NCI-H2107 (cell line): ENCODE measurements around the gene ZNG1A.
"Not testable (repeated sequence)": the region's sequence is repeated elsewhere in the genome, so short reads cannot be mapped to it uniquely, and the experiment has no call there.

Experiments
- DNase-seq: peaks from one replicate; lab custom pipeline; 2025; lab: John Stamatoyannopoulos, UW

Gene ZNG1A

GRCh38 chr9:178970-179383 is at the start of gene ZNG1A:
Gene ZNG1A (minus strand): TSS chr9:179056. CDS start chr9:178969, 87 bp downstream.
- peak; percentile 40 for DNase-seq

GRCh38 chr9:227860-228259 is 49.0 kb upstream of the ZNG1A start:
- no peak for DNase-seq

GRCh38 chr9:224582-225520 is 46.0 kb upstream of the ZNG1A start:
- DNase-seq: no peak

- DNase-seq: no peak
These were observed 45.2 kb upstream of the ZNG1A start for GRCh38 chr9:224026-224425.

- DNase-seq: no peak
These were observed 44.3 kb upstream of the ZNG1A start for GRCh38 chr9:223152-223551.

- no peak for DNase-seq
These were observed 43.3 kb upstream of the ZNG1A start for GRCh38 chr9:221989-222776.

GRCh38 chr9:219670-220365 is 41.0 kb upstream of the ZNG1A start:
- DNase-seq: no peak

GRCh38 chr9:219036-219435 is 40.2 kb upstream of the ZNG1A start:
- DNase-seq: not testable (repeated sequence)

- DNase-seq: no peak
These were observed 39.1 kb upstream of the ZNG1A start for GRCh38 chr9:217950-218349.

GRCh38 chr9:216866-217265 is 38.0 kb upstream of the ZNG1A start:
- DNase-seq: no peak

- DNase-seq: no peak
These were observed 36.8 kb upstream of the ZNG1A start for GRCh38 chr9:215631-216155.

- DNase-seq: no peak
These were observed 36.0 kb upstream of the ZNG1A start, which contains the start of gene DOCK8 for GRCh38 chr9:214648-215493. Gene DOCK8 (plus strand): TSS chr9:214865. CDS start chr9:214977, 112 bp downstream.

GRCh38 chr9:214351-214647 is 35.4 kb upstream of the ZNG1A start:
- no peak for DNase-seq

GRCh38 chr9:213901-214300 is 35.0 kb upstream of the ZNG1A start:
- DNase-seq: not testable (repeated sequence)

- no peak for DNase-seq
These were observed 33.4 kb upstream of the ZNG1A start for GRCh38 chr9:212297-212696.

- no peak for DNase-seq
These were observed 32.7 kb upstream of the ZNG1A start for GRCh38 chr9:211557-211956.

- DNase-seq: no peak
These were observed 32.2 kb upstream of the ZNG1A start for GRCh38 chr9:211036-211435.

GRCh38 chr9:209143-209758 is 30.4 kb upstream of the ZNG1A start:
- no peak for DNase-seq

GRCh38 chr9:206481-206880 is 27.6 kb upstream of the ZNG1A start:
- no peak for DNase-seq

GRCh38 chr9:199601-200000 is 20.7 kb upstream of the ZNG1A start:
- DNase-seq: not testable (repeated sequence)
